Measurements from ENCODE around the gene SORL1.

DNA sequence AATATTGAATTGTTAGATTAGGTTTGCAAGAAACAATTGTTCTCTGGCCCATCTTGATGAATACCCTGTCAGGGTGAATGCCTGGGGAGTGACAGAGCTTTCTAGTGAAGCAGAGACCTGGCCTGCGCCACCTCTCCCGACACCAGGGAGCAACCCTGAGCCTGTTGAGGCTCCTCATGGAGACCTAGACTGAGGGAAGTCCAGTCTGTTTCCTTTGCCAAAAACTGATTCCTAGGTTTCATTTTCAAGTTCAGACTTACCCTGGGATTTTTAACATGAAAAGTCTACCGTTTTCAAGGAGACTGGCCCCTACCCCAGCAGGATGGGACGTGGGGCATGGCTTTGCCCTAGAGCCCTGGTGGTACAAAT is 174.4 kb downstream of the SORL1 start:
- TF ChIP-seq POLR2A (IDR thresholded peaks at IDR 0.05; ENCODE audit: low read depth) (no peak), CTCF (IDR thresholded peaks at IDR 0.05) (no peak)
